Measurements from ENCODE around the gene HNRNPUL1. TPM values are rescaled to one million over a fixed set of nuclear protein-coding genes. Genes with fewer than 3 reads are reported as not detected.

HNRNPUL1 gene
- total RNA-seq, 2 experiments from 2014 or later, result 332 to 340 TPM

Other genes starting within 250 kb of the HNRNPUL1 start
- not detected for gene CYP2A13, start 175.9 kb upstream of the HNRNPUL1 start, total RNA-seq
- gene CYP2F1, start 149.9 kb upstream of the HNRNPUL1 start, total RNA-seq, result not detected
- gene CYP2S1, start 71.2 kb upstream of the HNRNPUL1 start, total RNA-seq, result under 1 TPM; 0.83 to 0.95 TPM
- not detected for gene AXL, start 45.1 kb upstream of the HNRNPUL1 start, total RNA-seq
- 10 to 100 TPM; 33.5 to 36.1 TPM for gene CCDC97, start 45.8 kb downstream of the HNRNPUL1 start, total RNA-seq
- gene TGFB1, start 89.5 kb downstream of the HNRNPUL1 start, total RNA-seq, result 100 to 1,000 TPM; 210 to 231 TPM
- gene B9D2, start 99.8 kb downstream of the HNRNPUL1 start, total RNA-seq, result 10 to 100 TPM; 10.6 to 12.8 TPM
- gene TMEM91, start 112.2 kb downstream of the HNRNPUL1 start, total RNA-seq, result 1 to 10 TPM; 5.3 to 6.4 TPM
- 10 to 100 TPM; 25.3 to 26.6 TPM for gene EXOSC5, start 133.0 kb downstream of the HNRNPUL1 start, total RNA-seq
- gene BCKDHA, start 133.4 kb downstream of the HNRNPUL1 start, total RNA-seq, result 10 to 100 TPM; 15.8 to 24.5 TPM
- gene B3GNT8, start 163.0 kb downstream of the HNRNPUL1 start, total RNA-seq, result 1 to 10 TPM; 2.9 to 5.2 TPM
- gene DMAC2, start 175.5 kb downstream of the HNRNPUL1 start, total RNA-seq, result 10 to 100 TPM; 44.8 to 47.0 TPM
- not detected for gene ERICH4, start 178.8 kb downstream of the HNRNPUL1 start, total RNA-seq

All from activated CD8-positive, alpha-beta T cell treated with anti-CD3 and anti-CD28 coated beads, Interleukin-2, amount 10 ng/mL, durations not matched to agents 7 days and 5 days (primary cell).